WERI-Rb-1 (cell line): ENCODE measurements around the gene FMN2.
A peak's percentile ranks its signal among the peaks of the same experiment; 100 is the strongest.

ENCODE experiments used
- DNase-seq: peaks from one replicate; pipeline ENCODE4 v3.0.0-alpha.2; 2020
- H3K27ac ChIP-seq: fragments of 250-450 bp; sonication (Bioruptor Pico); 2 replicates; pipeline ENCODE4 v1.5.1; 2020; ENCODE audit warnings: mild to moderate bottlenecking, moderate library complexity
- H3K27me3 ChIP-seq: fragments of 250-450 bp; sonication (Bioruptor Pico); 2 replicates; pipeline ENCODE4 v1.5.1; 2021; ENCODE audit warnings: mild to moderate bottlenecking, low read depth, moderate library complexity; ENCODE audit not compliant: insufficient read depth, severe bottlenecking
- H3K36me3 ChIP-seq: fragments of 250-450 bp; sonication (Bioruptor Pico); 2 replicates; pipeline ENCODE4 v1.5.1; 2020; ENCODE audit warnings: mild to moderate bottlenecking, moderate library complexity
- H3K4me3 ChIP-seq: 2 replicates; pipeline ENCODE4 v1.5.1; 2011; ENCODE audit warnings: low read depth, mild to moderate bottlenecking, control low read depth, low read length
- H3K9me3 ChIP-seq: fragments of 250-450 bp; sonication (Bioruptor Pico); 2 replicates; pipeline ENCODE4 v1.5.1; 2021; ENCODE audit warnings: mild to moderate bottlenecking, moderate library complexity; ENCODE audit not compliant: severe bottlenecking
- CTCF ChIP-seq: IDR thresholded peaks from 2 replicates; pipeline ENCODE4 v1.5.1; 2011; ENCODE audit warnings: low read depth, mild to moderate bottlenecking, control low read depth, inconsistent platforms, low read length

The FMN2 gene

GRCh38 chr1:240244968-240245628 is 153.4 kb downstream of the FMN2 start:
- Histone ChIP-seq H3K36me3 (peaks cover 65% of the 10 kb centered on the region), H3K4me3 (no peak overlapping the region), H3K27ac (no peak overlapping the region), H3K27me3 (no peaks in the 10 kb centered on the region), H3K9me3 (no peaks in the 10 kb centered on the region)
- TF ChIP-seq CTCF = no peak
- DNase-seq = no peak

GRCh38 chr1:240245629-240246020 is 153.9 kb downstream of the FMN2 start:
- Histone ChIP-seq H3K27me3 (no peaks in the 10 kb centered on the region), H3K36me3 (peaks cover 65% of the 10 kb centered on the region), H3K9me3 (no peaks in the 10 kb centered on the region), H3K27ac (no peak overlapping the region), H3K4me3 (no peak overlapping the region)
- DNase-seq = no peak
- no peak for TF ChIP-seq CTCF

GRCh38 chr1:240247899-240248298 is 156.2 kb downstream of the FMN2 start:
- Histone ChIP-seq H3K4me3 (no peak overlapping the region), H3K36me3 (peaks cover 63% of the 10 kb centered on the region), H3K27ac (no peak overlapping the region), H3K27me3 (no peaks in the 10 kb centered on the region), H3K9me3 (no peaks in the 10 kb centered on the region)
- no peak for TF ChIP-seq CTCF
- no peak for DNase-seq

GRCh38 chr1:240254006-240254405 is 162.3 kb downstream of the FMN2 start:
- Histone ChIP-seq H3K4me3 (no peak overlapping the region), H3K27me3 (no peaks in the 10 kb centered on the region), H3K9me3 (no peaks in the 10 kb centered on the region), H3K27ac (no peak overlapping the region), H3K36me3 (peaks cover 77% of the 10 kb centered on the region)
- TF ChIP-seq CTCF = peak; percentile 31; the same call in 1 of the 2 replicates
- DNase-seq = peak; percentile 13

GRCh38 chr1:240254778-240255291 is 163.2 kb downstream of the FMN2 start:
- TF ChIP-seq CTCF = peak; percentile 20; the same call in 1 of the 2 replicates
- peaks cover 77% of the 10 kb centered on the region for H3K36me3 ChIP-seq
- no peak overlapping the region for H3K4me3 ChIP-seq

GRCh38 chr1:240255922-240256321 is 164.2 kb downstream of the FMN2 start:
- no peak for TF ChIP-seq CTCF
- no peaks in the 10 kb centered on the region for H3K27me3 ChIP-seq
- DNase-seq = no peak

More at GRCh38 chr1:240254778-240255291, 163.2 kb downstream of the FMN2 start:
- Histone ChIP-seq H3K27me3 (no peaks in the 10 kb centered on the region), H3K9me3 (no peaks in the 10 kb centered on the region), H3K27ac (no peak overlapping the region)
- DNase-seq = no peak

More at GRCh38 chr1:240255922-240256321, 164.2 kb downstream of the FMN2 start:
- Histone ChIP-seq H3K9me3 (no peaks in the 10 kb centered on the region), H3K36me3 (peaks cover 78% of the 10 kb centered on the region), H3K27ac (no peak overlapping the region), H3K4me3 (no peak overlapping the region)
